Kidney (tissue), 14 donors: ENCODE data around the gene AKR1B1. TPM values are rescaled to one million over a fixed set of nuclear protein-coding genes. Genes with fewer than 3 reads are reported as not detected.

Source experiments
- DNase-seq, 5 donors: peaks; one replicate each; pipeline ENCODE4 v3.0.0-alpha.2; 2013 to 2020
- FAIRE-seq: peaks from 2 replicates; lab custom pipeline; 2012; peaks lifted over from hg19 to GRCh38; lab: Jason Lieb, UNC
- H3K27ac ChIP-seq, 2 donors: one replicate each; pipeline ENCODE4 v1.7.0; 2013; ENCODE audit warnings: low read depth in 2 of 2, low read length in 2 of 2, inconsistent platforms in 1 of 2
- H3K27me3 ChIP-seq: one replicate; pipeline ENCODE4 v1.7.1; 2013; ENCODE audit warnings: low read length, inconsistent platforms; ENCODE audit not compliant: control insufficient read depth, insufficient read depth
- H3K36me3 ChIP-seq, 3 donors: one replicate each; pipeline versions ENCODE4 v1.7.0 to v1.7.1; 2013; ENCODE audit warnings: low read length in 3 of 3, control low read depth in 1 of 3, inconsistent platforms in 1 of 3; ENCODE audit not compliant: insufficient read depth in 3 of 3, control insufficient read depth in 2 of 3
- H3K4me1 ChIP-seq, 3 donors: one replicate each; pipeline versions ENCODE4 v1.7.0 to v1.7.1; 2013; ENCODE audit warnings: low read length in 3 of 3, inconsistent platforms in 1 of 3, low read depth in 1 of 3; ENCODE audit not compliant: control insufficient read depth in 2 of 3, insufficient read depth in 2 of 3
- H3K4me3 ChIP-seq, 3 donors: one replicate each; pipeline versions ENCODE4 v1.7.0 to v1.8.1; 2013; ENCODE audit warnings: low read length in 3 of 3, control low read depth in 1 of 3, inconsistent platforms in 1 of 3
- H3K9ac ChIP-seq, 3 donors: one replicate each; pipeline versions ENCODE4 v1.7.0 to v1.7.1; 2013; ENCODE audit warnings: low read length in 3 of 3, control low read depth in 1 of 3, inconsistent platforms in 1 of 3
- H3K9me3 ChIP-seq, 3 donors: one replicate each; pipeline versions ENCODE4 v1.7.0 to v1.7.1; 2013; ENCODE audit warnings: low read length in 3 of 3, control low read depth in 1 of 3, inconsistent platforms in 1 of 3; ENCODE audit not compliant: control insufficient read depth in 2 of 3, insufficient read depth in 1 of 3
- CTCF ChIP-seq: IDR thresholded peaks from 3 replicates; pipeline ENCODE4 v1.5.1; 2012; ENCODE audit warnings: mild to moderate bottlenecking, moderate library complexity, borderline replicate concordance; ENCODE audit not compliant: insufficient read depth; ENCODE audit errors: extremely low read depth
- intact Hi-C: fragments of 100-400 bp; cut with DNase I; formaldehyde crosslinking; loops from one replicate; pipeline ENCODE4 v1.11.1; 2022
- polyA plus RNA-seq: library from polyadenylated mRNA; stranded (reverse); fragments of 350-450 nt; fragmentation: Illumina TruSeq; extraction: RNeasy Lipid Tissue Mini Kit (QIAGEN cat#74804); gene quantifications from one replicate; pipeline ENCODE4 v1.2.3, GENCODE V29; 2014; ENCODE audit warnings: low read depth, low replicate concordance; ENCODE audit not compliant: insufficient read depth
- total RNA-seq: library from RNA; stranded (reverse); fragmentation: NEBNext Ultra II Directional; extraction: Animal tissue kit (Norgen Biotek cat#: 25700); gene quantifications from one replicate; pipeline ENCODE4 v1.2.1, GENCODE V29; 2021
- donor health status: control.
- donor health status: control.
- donor health status: control.
- donor health status: control.
- donor health status: control.
- donor health status: DM: yes; HTN: yes; CAD: no.
- donor health status: Normal renal cell carcinoma (clear cell type).

AKR1B1 gene
- total and polyA plus RNA-seq, 2 donors from 2014 or later = 93.8 to 183 TPM

GRCh38 chr7:134422638-134423037 is 36.3 kb downstream of the AKR1B1 start:
- no peaks in the 10 kb centered on the region for H3K9me3 ChIP-seq
- H3K27me3 ChIP-seq = no peaks in the 10 kb centered on the region
- intact Hi-C loops = no loop called here
- no peak overlapping the region for H3K4me3 ChIP-seq
- H3K9ac ChIP-seq = no peak overlapping the region
- H3K36me3 ChIP-seq = no peaks in the 10 kb centered on the region
- H3K27ac ChIP-seq = no peak overlapping the region
- no peak for TF ChIP-seq CTCF
- H3K4me1 ChIP-seq = no peaks in the 10 kb centered on the region
- FAIRE-seq = no peak
- DNase-seq = no peak

- FAIRE-seq (no peak), DNase-seq (no peak)
- no peak for TF ChIP-seq CTCF
- H3K4me3 ChIP-seq = no peak overlapping the region
- no peaks in the 10 kb centered on the region for H3K4me1 ChIP-seq
- intact Hi-C loops = no loop called here
- H3K27ac ChIP-seq = no peak overlapping the region
- no peaks in the 10 kb centered on the region for H3K27me3 ChIP-seq
- H3K9me3 ChIP-seq = no peaks in the 10 kb centered on the region
- H3K36me3 ChIP-seq = no peaks in the 10 kb centered on the region
- H3K9ac ChIP-seq = no peak overlapping the region
These were observed 36.9 kb downstream of the AKR1B1 start for GRCh38 chr7:134422008-134422407.

GRCh38 chr7:134420424-134421125 is 38.3 kb downstream of the AKR1B1 start:
- Histone ChIP-seq H3K27me3 (no peaks in the 10 kb centered on the region), H3K9me3 (no peaks in the 10 kb centered on the region), H3K36me3 (no peaks in the 10 kb centered on the region), H3K27ac (no peak overlapping the region), H3K9ac (no peak overlapping the region), H3K4me1 (no peaks in the 10 kb centered on the region), H3K4me3 (no peak overlapping the region)
- FAIRE-seq = no peak
- TF ChIP-seq CTCF = peak; percentile 63
- peak in 4 of 5 donors; percentile 48 to 82 (median 64) for DNase-seq
- intact Hi-C loops = no loop called here

- intact Hi-C loops = no loop called here
- no peak overlapping the region for H3K27ac ChIP-seq
- DNase-seq = no peak
- H3K9me3 ChIP-seq = no peaks in the 10 kb centered on the region
- no peak overlapping the region for H3K9ac ChIP-seq
- no peak for FAIRE-seq
- no peak overlapping the region for H3K4me3 ChIP-seq
- H3K4me1 ChIP-seq = no peaks in the 10 kb centered on the region
- no peaks in the 10 kb centered on the region for H3K27me3 ChIP-seq
- H3K36me3 ChIP-seq = no peaks in the 10 kb centered on the region
- TF ChIP-seq CTCF = no peak
These were observed 39.0 kb downstream of the AKR1B1 start for GRCh38 chr7:134419875-134420274.
